Activated T-helper 1 cell treated with Interleukin-2 at 50 U/mL for 16 hours (primary cell): ENCODE results near the gene SPTAN1.

ENCODE experiments used
- DNase-seq: peaks from one replicate; pipeline ENCODE4 v3.0.0-alpha.2; 2020; ENCODE audit warnings: low read depth

Gene SPTAN1

GRCh38 chr9:128675382-128675781 is 123.0 kb downstream of the SPTAN1 start:
- no peak for DNase-seq

- no peak for DNase-seq
These were observed 125.4 kb downstream of the SPTAN1 start for GRCh38 chr9:128677794-128678193.
